ENCODE measurements around the gene ARHGAP30. TPM values are rescaled to one million over a fixed set of nuclear protein-coding genes. Genes with fewer than 3 reads are reported as not detected.

ARHGAP30 gene
- polyA plus RNA-seq, 1 donor (not counting 4 experiments of a cell fraction or from before 2014, with no cell fraction given): 0.16 TPM

DNA sequence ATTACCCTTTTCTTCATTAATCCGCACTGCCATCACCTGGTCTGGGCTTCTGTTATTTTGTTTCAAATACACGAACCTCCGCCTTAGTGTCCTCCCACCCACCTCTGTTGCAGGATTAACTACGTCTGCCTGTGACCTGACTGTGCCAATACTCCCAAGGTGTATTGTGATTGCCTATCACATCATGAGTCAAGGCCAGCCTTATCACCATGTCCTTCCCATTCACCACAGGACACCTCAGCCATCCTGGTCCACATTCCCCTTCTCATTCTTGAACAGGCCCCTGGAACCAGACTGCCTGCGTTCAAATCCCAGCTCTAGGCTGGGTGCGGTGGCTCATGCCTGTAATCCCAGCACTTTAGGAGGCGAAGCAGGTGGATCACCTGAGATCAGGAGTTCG is 63.1 kb downstream of the ARHGAP30 start:
- no peak overlapping the region for H3K4me3 ChIP-seq (ENCODE audit: control insufficient read depth in 2 of 3, extremely low read depth in 1 of 3, insufficient read depth in 2 of 3, low read depth in 1 of 3, low read length in 3 of 3)
- peaks cover 88% of the 10 kb centered on the region for H3K79me2 ChIP-seq (ENCODE audit: control insufficient read depth, insufficient read depth, low read length)
- no peak overlapping the region for H3K27ac ChIP-seq (ENCODE audit: control insufficient read depth, insufficient read depth, low read length)
- no peaks in the 10 kb centered on the region for H3K9me3 ChIP-seq (ENCODE audit: control insufficient read depth, low read depth, low read length)
- FAIRE-seq: no peak
- no peak overlapping the region for H3K9ac ChIP-seq (ENCODE audit: control insufficient read depth, extremely low read depth, insufficient read depth, low read length)
- no peaks in the 10 kb centered on the region for H3K27me3 ChIP-seq (ENCODE audit: control insufficient read depth, extremely low read depth, insufficient read depth, low read length)
- DNase-seq (ENCODE audit: low read depth, low spot score): no peak
- dilution Hi-C loops (cut with MboI; ENCODE audit: extremely low pct_ligation_motif_present, low sequenced_read_pairs): no loop called here
- peaks cover 13% of the 10 kb centered on the region for H4K20me1 ChIP-seq (ENCODE audit: control insufficient read depth, extremely low read depth, insufficient read depth, low read length)
- H3K4me1 ChIP-seq (ENCODE audit: control insufficient read depth, extremely low read depth, insufficient read depth, low read length): no peaks in the 10 kb centered on the region
- TF ChIP-seq, protein P1, sequence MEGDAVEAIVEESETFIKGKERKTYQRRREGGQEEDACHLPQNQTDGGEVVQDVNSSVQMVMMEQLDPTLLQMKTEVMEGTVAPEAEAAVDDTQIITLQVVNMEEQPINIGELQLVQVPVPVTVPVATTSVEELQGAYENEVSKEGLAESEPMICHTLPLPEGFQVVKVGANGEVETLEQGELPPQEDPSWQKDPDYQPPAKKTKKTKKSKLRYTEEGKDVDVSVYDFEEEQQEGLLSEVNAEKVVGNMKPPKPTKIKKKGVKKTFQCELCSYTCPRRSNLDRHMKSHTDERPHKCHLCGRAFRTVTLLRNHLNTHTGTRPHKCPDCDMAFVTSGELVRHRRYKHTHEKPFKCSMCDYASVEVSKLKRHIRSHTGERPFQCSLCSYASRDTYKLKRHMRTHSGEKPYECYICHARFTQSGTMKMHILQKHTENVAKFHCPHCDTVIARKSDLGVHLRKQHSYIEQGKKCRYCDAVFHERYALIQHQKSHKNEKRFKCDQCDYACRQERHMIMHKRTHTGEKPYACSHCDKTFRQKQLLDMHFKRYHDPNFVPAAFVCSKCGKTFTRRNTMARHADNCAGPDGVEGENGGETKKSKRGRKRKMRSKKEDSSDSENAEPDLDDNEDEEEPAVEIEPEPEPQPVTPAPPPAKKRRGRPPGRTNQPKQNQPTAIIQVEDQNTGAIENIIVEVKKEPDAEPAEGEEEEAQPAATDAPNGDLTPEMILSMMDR (optimal IDR thresholded peaks at IDR 0.05 in 1 of 3, IDR thresholded peaks at IDR 0.05 in 1 of 3, conservative IDR thresholded peaks at IDR 0.05 in 1 of 3; ENCODE audit: extremely low read depth in 1 of 3, insufficient read depth in 2 of 3, low read length in 3 of 3): no peak
- TF ChIP-seq EZH2 (IDR thresholded peaks at IDR 0.05; ENCODE audit: low read length): no peak
- no peak overlapping the region for H2AFZ ChIP-seq (ENCODE audit: control insufficient read depth, low read length)
- H3K4me2 ChIP-seq (ENCODE audit: control insufficient read depth, extremely low read depth, insufficient read depth, low read depth, low read length): no peak overlapping the region
- peaks cover 6 to 7% of the 10 kb centered on the region in 2 experiments for H3K36me3 ChIP-seq (ENCODE audit: control insufficient read depth in 2 of 2, extremely low read depth in 1 of 2, insufficient read depth in 2 of 2, low read length in 2 of 2)
- H3K9me1 ChIP-seq (ENCODE audit: control insufficient read depth, extremely low read depth, insufficient read depth, low read length): peaks cover 8% of the 10 kb centered on the region

- Histone ChIP-seq H3K27ac (ENCODE audit: control insufficient read depth, insufficient read depth, low read length) (no peak overlapping the region), H3K4me3 (ENCODE audit: control insufficient read depth in 2 of 3, extremely low read depth in 1 of 3, insufficient read depth in 2 of 3, low read depth in 1 of 3, low read length in 3 of 3) (no peak overlapping the region), H3K4me2 (ENCODE audit: control insufficient read depth, extremely low read depth, insufficient read depth, low read depth, low read length) (no peak overlapping the region), H3K27me3 (ENCODE audit: control insufficient read depth, extremely low read depth, insufficient read depth, low read length) (no peaks in the 10 kb centered on the region), H4K20me1 (ENCODE audit: control insufficient read depth, extremely low read depth, insufficient read depth, low read length) (peaks cover 4% of the 10 kb centered on the region), H3K9me1 (ENCODE audit: control insufficient read depth, extremely low read depth, insufficient read depth, low read length) (peaks cover 2% of the 10 kb centered on the region), H3K36me3 (ENCODE audit: control insufficient read depth in 2 of 2, extremely low read depth in 1 of 2, insufficient read depth in 2 of 2, low read length in 2 of 2) (peaks cover 28 to 33% of the 10 kb centered on the region in 2 experiments), H3K79me2 (ENCODE audit: control insufficient read depth, insufficient read depth, low read length) (peaks cover 45% of the 10 kb centered on the region), H2AFZ (ENCODE audit: control insufficient read depth, low read length) (no peak overlapping the region), H3K4me1 (ENCODE audit: control insufficient read depth, extremely low read depth, insufficient read depth, low read length) (peaks cover 12% of the 10 kb centered on the region), H3K9me3 (ENCODE audit: control insufficient read depth, low read depth, low read length) (no peaks in the 10 kb centered on the region), H3K9ac (ENCODE audit: control insufficient read depth, extremely low read depth, insufficient read depth, low read length) (no peak overlapping the region)
- FAIRE-seq: no peak
- no peak for TF ChIP-seq EZH2 (IDR thresholded peaks at IDR 0.05; ENCODE audit: low read length)
- TF ChIP-seq, protein P1 (optimal IDR thresholded peaks at IDR 0.05 in 1 of 3, IDR thresholded peaks at IDR 0.05 in 1 of 3, conservative IDR thresholded peaks at IDR 0.05 in 1 of 3; ENCODE audit: extremely low read depth in 1 of 3, insufficient read depth in 2 of 3, low read length in 3 of 3): no peak
- DNase-seq (ENCODE audit: low read depth, low spot score): no peak
- dilution Hi-C loops (cut with MboI; ENCODE audit: extremely low pct_ligation_motif_present, low sequenced_read_pairs): no loop called here
These were observed 68.2 kb downstream of the ARHGAP30 start for GRCh38 chr1:161001525-161001924.

Data from keratinocyte (primary cell).